BJ (cell line): Measurements from ENCODE around the gene LYPD6. TPM values are rescaled to one million over a fixed set of nuclear protein-coding genes. Genes with fewer than 3 reads are reported as not detected.

Experiments used
- CTCF ChIA-PET: fragments of 350-600 bp; formaldehyde crosslinking; extraction: SDS; loops from one replicate; lab custom pipeline; 2021; ENCODE audit warnings: antibody characterized with exemption, inconsistent platforms; lab: Yijun Ruan, JAX
- POLR2A ChIA-PET: fragments of 300-600 bp; sonication (Branson Sonifier 250); formaldehyde crosslinking; extraction: SDS; loops from one replicate; lab custom pipeline; 2021; ENCODE audit warnings: antibody characterized with exemption; lab: Charles Lee
- DNase-seq: peaks from one replicate; pipeline ENCODE4 v3.0.0-alpha.2; 2011; ENCODE audit warnings: low read depth
- H3K27me3 ChIP-seq: 2 replicates; pipeline ENCODE4 v1.6.0; 2011; ENCODE audit warnings: low read length; ENCODE audit not compliant: control insufficient read depth, insufficient read depth
- H3K36me3 ChIP-seq: 2 replicates; pipeline ENCODE4 v1.5.1; 2011; ENCODE audit warnings: low read length; ENCODE audit not compliant: control insufficient read depth, insufficient read depth
- H3K4me3 ChIP-seq: 2 replicates; pipeline ENCODE4 v1.5.1; 2011; ENCODE audit warnings: low read depth, mild to moderate bottlenecking, control low read depth, low read length
- CTCF ChIP-seq: IDR thresholded peaks from 2 replicates; pipeline ENCODE4 v1.5.1; 2011; ENCODE audit warnings: low read depth, mild to moderate bottlenecking, control low read depth, inconsistent platforms, low read length, moderate library complexity; ENCODE audit not compliant: insufficient read depth
- polyA plus RNA-seq: library from polyadenylated mRNA; depleted of rRNA; stranded (reverse); fragments of >200 nt; gene quantifications from 2 replicates; pipeline ENCODE4 v1.2.3, GENCODE V29; 2011

Gene LYPD6
- polyA plus RNA-seq, 1 experiment, result 7.1 TPM

GRCh38 chr2:149486664-149487063 lies 156.3 kb downstream of the LYPD6 start:
- ChIA-PET CTCF (interaction anchor here (1.5 kb wide), 1 partner anchor 19 kb away, joined by 3 read pairs; no protein-coding TSS in a partner anchor), POLR2A (no interaction called here)
- Histone ChIP-seq H3K27me3 (no peaks in the 10 kb centered on the region), H3K4me3 (no peak overlapping the region), H3K36me3 (no peaks in the 10 kb centered on the region)
- no peak for TF ChIP-seq CTCF
- no peak for DNase-seq

- ChIA-PET CTCF (no interaction called here), POLR2A (no interaction called here)
- Histone ChIP-seq H3K36me3 (no peaks in the 10 kb centered on the region), H3K27me3 (peaks cover 1% of the 10 kb centered on the region; the same call in 1 of the 2 replicates), H3K4me3 (no peak overlapping the region)
- no peak for DNase-seq
- no peak for TF ChIP-seq CTCF
Observed at GRCh38 chr2:149487189-149487588, 156.8 kb downstream of the LYPD6 start.

GRCh38 chr2:149488706-149489440 lies 158.5 kb downstream of the LYPD6 start:
- ChIA-PET POLR2A (no interaction called here), CTCF (interaction anchor here (0.7 to 1.9 kb wide), 2 partner anchors 9 to 472 kb away, joined by 3 to 13 read pairs; no protein-coding TSS in a partner anchor)
- DNase-seq, result no peak
- Histone ChIP-seq H3K27me3 (peaks cover 1% of the 10 kb centered on the region; the same call in 1 of the 2 replicates), H3K36me3 (no peaks in the 10 kb centered on the region), H3K4me3 (no peak overlapping the region)
- TF ChIP-seq CTCF, result no peak

GRCh38 chr2:149489452-149489851 lies 159.1 kb downstream of the LYPD6 start:
- H3K27me3 ChIP-seq, result peaks cover 1% of the 10 kb centered on the region; the same call in 1 of the 2 replicates
- H3K4me3 ChIP-seq, result no peak overlapping the region
- ChIA-PET CTCF (interaction anchor here (0.6 to 1.9 kb wide), 5 partner anchors 8 to 473 kb away, joined by 3 to 13 read pairs (median 3); no protein-coding TSS in a partner anchor), POLR2A (interaction anchor here (0.6 kb wide), 1 partner anchor 18 kb away, joined by 3 read pairs; no protein-coding TSS in a partner anchor)
- TF ChIP-seq CTCF, result no peak
- DNase-seq, result no peak
- H3K36me3 ChIP-seq, result no peaks in the 10 kb centered on the region

- no peak for DNase-seq
- Histone ChIP-seq H3K4me3 (no peak overlapping the region), H3K27me3 (peaks cover 1% of the 10 kb centered on the region; the same call in 1 of the 2 replicates), H3K36me3 (no peaks in the 10 kb centered on the region)
- ChIA-PET POLR2A (interaction anchor here (0.6 to 0.7 kb wide), 2 partner anchors 17 to 135 kb away, joined by 3 to 6 read pairs; no protein-coding TSS in a partner anchor), CTCF (interaction anchor here (0.6 to 1.9 kb wide), 8 partner anchors 63 to 584 kb away, joined by 3 to 13 read pairs (median 3); partner anchors contain the start of gene LYPD6)
- peak; percentile 46 for TF ChIP-seq CTCF
Observed at GRCh38 chr2:149490296-149490695, 159.9 kb downstream of the LYPD6 start.
